Endothelial cell of umbilical vein (primary cell): ENCODE measurements around the gene HOXA9. TPM values are rescaled to one million over a fixed set of nuclear protein-coding genes. Genes with fewer than 3 reads are reported as not detected.
A peak's percentile ranks its signal among the peaks of the same experiment; 100 is the strongest.

Experiments used
- BruUV-seq: library from RNA; stranded (reverse); fragments of 400-500 nt; replicated peaks from 2 replicates; lab custom pipeline; 2021; lab: Mats Ljungman, UMichigan
- CTCF ChIA-PET: fragments of 300-600, 350-600 bp; sonication (Branson Sonifier 250); formaldehyde crosslinking; loops from one replicate; lab custom pipeline; 2021; ENCODE audit warnings: antibody characterized with exemption, inconsistent platforms; lab: Charles Lee
- POLR2A ChIA-PET: fragments of 300-600, 350-600 bp; sonication (Branson Sonifier 250); formaldehyde crosslinking; loops from one replicate; lab custom pipeline; 2021; ENCODE audit warnings: antibody characterized with exemption, inconsistent platforms; lab: Charles Lee
- DNase-seq: peaks from one replicate; pipeline ENCODE4 v3.0.0-alpha.2; 2011; ENCODE audit warnings: low read depth, low spot score
- FAIRE-seq: peaks from 2 replicates; lab custom pipeline; 2011; peaks lifted over from hg19 to GRCh38; lab: Jason Lieb, UNC
- H2AFZ ChIP-seq: 2 replicates; pipeline ENCODE4 v1.6.0; 2012; ENCODE audit warnings: low read depth, low read length, control low read depth, inconsistent platforms
- H3K27ac ChIP-seq: 2 replicates; pipeline ENCODE4 v1.5.1; 2011; ENCODE audit warnings: low read depth, mild to moderate bottlenecking, control low read depth, low read length, moderate library complexity; ENCODE audit not compliant: insufficient read depth
- H3K27me3 ChIP-seq, 2 experiments: 2 replicates each; pipeline versions ENCODE4 v1.6.0 to v1.6.1; 2011; ENCODE audit warnings: low read length in 2 of 2, mixed read lengths in 1 of 2; ENCODE audit not compliant: control insufficient read depth in 2 of 2, insufficient read depth in 2 of 2
- H3K36me3 ChIP-seq, 2 experiments: 2 replicates in 1 of 2; 3 replicates in 1 of 2; pipeline ENCODE4 v1.5.1; 2011; ENCODE audit warnings: low read length in 2 of 2, mild to moderate bottlenecking in 1 of 2, moderate library complexity in 1 of 2; ENCODE audit not compliant: control insufficient read depth in 2 of 2, insufficient read depth in 2 of 2; ENCODE audit errors: extremely low read depth in 1 of 2
- H3K4me1 ChIP-seq: 3 replicates; pipeline ENCODE4 v1.5.1; 2011; ENCODE audit warnings: mild to moderate bottlenecking, low read length; ENCODE audit not compliant: control insufficient read depth, insufficient read depth; ENCODE audit errors: extremely low read depth
- H3K4me2 ChIP-seq: 2 replicates; pipeline ENCODE4 v1.6.1; 2011; ENCODE audit warnings: low read length, control low read depth, mixed read lengths; ENCODE audit not compliant: insufficient read depth
- H3K4me3 ChIP-seq, 3 experiments: fragments of 200-600 bp in 1 of 3; sonication (generic), shearing (Covaris generic) in 1 of 3; replicated peaks in 1 of 3; 2 replicates each; pipeline ENCODE4 v1.5.1; 2011 to 2016; ENCODE audit warnings: control low read depth in 3 of 3, low read length in 3 of 3, mild to moderate bottlenecking in 2 of 3, inconsistent platforms in 1 of 3, low read depth in 1 of 3, moderate library complexity in 1 of 3; ENCODE audit not compliant: insufficient read depth in 1 of 3
- H3K79me2 ChIP-seq: 2 replicates; pipeline ENCODE4 v1.6.0; 2012; ENCODE audit warnings: low read length, inconsistent platforms; ENCODE audit not compliant: control insufficient read depth, insufficient read depth
- H3K9ac ChIP-seq: replicated peaks from 2 replicates; pipeline ENCODE3; 2011; ENCODE audit warnings: low read length, control low read depth; ENCODE audit not compliant: insufficient read depth; ENCODE audit errors: extremely low read depth
- H3K9me1 ChIP-seq: replicated peaks from 3 replicates; pipeline ENCODE4 v1.6.0; 2011; ENCODE audit warnings: mild to moderate bottlenecking, low read length; ENCODE audit not compliant: control insufficient read depth, insufficient read depth; ENCODE audit errors: extremely low read depth
- H3K9me3 ChIP-seq: replicated peaks from 2 replicates; pipeline ENCODE4 v1.5.1; 2012; ENCODE audit warnings: low read length, inconsistent platforms; ENCODE audit not compliant: control insufficient read depth, insufficient read depth
- H4K20me1 ChIP-seq: replicated peaks from 2 replicates; pipeline ENCODE3; 2011; ENCODE audit warnings: mild to moderate bottlenecking, low read length; ENCODE audit not compliant: control insufficient read depth, insufficient read depth; ENCODE audit errors: extremely low read depth
- CTCF ChIP-seq, 2 donors: IDR thresholded peaks; 1 replicate in 1 of 2; 2 replicates in 1 of 2; pipeline ENCODE4 v1.5.1; 2011; ENCODE audit warnings: low read length in 2 of 2, mild to moderate bottlenecking in 2 of 2, moderate library complexity in 2 of 2, control low read depth in 1 of 2, inconsistent platforms in 1 of 2, low read depth in 1 of 2; ENCODE audit not compliant: insufficient read depth in 1 of 2; ENCODE audit errors: extremely low read depth in 1 of 2
- EZH2 ChIP-seq: IDR thresholded peaks from 2 replicates; pipeline ENCODE4 v1.6.1; 2012; ENCODE audit warnings: borderline replicate concordance, low read depth, mild to moderate bottlenecking, moderate library complexity, low read length, inconsistent platforms; ENCODE audit not compliant: severe bottlenecking
- FOS ChIP-seq: IDR thresholded peaks from 2 replicates; pipeline ENCODE4 v1.6.1; 2011; ENCODE audit warnings: mild to moderate bottlenecking, low read length, moderate library complexity, borderline replicate concordance; ENCODE audit not compliant: insufficient read depth
- GATA2 ChIP-seq: IDR thresholded peaks from 2 replicates; pipeline ENCODE4 v1.7.0; 2011; ENCODE audit warnings: low read depth, mild to moderate bottlenecking, moderate library complexity, mixed read lengths, low read length; ENCODE audit not compliant: insufficient read length, insufficient read depth
- JUN ChIP-seq: IDR thresholded peaks from 2 replicates; pipeline ENCODE4 v1.6.1; 2011; ENCODE audit warnings: borderline replicate concordance, low read depth; ENCODE audit not compliant: insufficient read length, insufficient read depth
- MAX ChIP-seq: IDR thresholded peaks from 2 replicates; pipeline ENCODE4 v1.6.1; 2011; ENCODE audit not compliant: insufficient read depth, insufficient read length
- MYC ChIP-seq: IDR thresholded peaks from one replicate; pipeline ENCODE4 v1.6.1; 2011; ENCODE audit warnings: mild to moderate bottlenecking, low read depth, low read length
- POLR2A ChIP-seq: IDR thresholded peaks from 2 replicates; pipeline ENCODE4 v1.6.1; 2012; ENCODE audit warnings: low read depth, mild to moderate bottlenecking, control low read depth, low read length
- POLR2AphosphoS5 ChIP-seq: IDR thresholded peaks from 2 replicates; pipeline ENCODE4 v1.6.1; 2012; ENCODE audit warnings: low read depth, mild to moderate bottlenecking, control low read depth, low read length, moderate library complexity; ENCODE audit not compliant: insufficient read depth
- dilution Hi-C: fragments of 300-500 bp; cut with MboI; formaldehyde crosslinking; loops from one replicate; pipeline ENCODE4 v1.15.0; 2019; ENCODE audit warnings: low sequenced_read_pairs; ENCODE audit not compliant: extremely low pct_ligation_motif_present
- intact Hi-C: fragments of 100-400 bp; cut with micrococcal nuclease; formaldehyde crosslinking; loops from one replicate; pipeline ENCODE4 v1.10.0; 2022
- polyA plus RNA-seq, 4 experiments: library from polyadenylated mRNA; depleted of rRNA in 3 of 4; stranded (reverse) in 3 of 4; unstranded in 1 of 4; fragments of >200 nt; gene quantifications; 2 replicates each; pipeline versions ENCODE4 v1.2.1 to v1.2.3, GENCODE V29; 2011 to 2012; ENCODE audit warnings: missing spikeins in 1 of 4
- total RNA-seq: library from RNA; stranded (reverse); gene quantifications from 2 replicates; pipeline ENCODE4 v1.2.3, GENCODE V29; 2021

The HOXA9 gene
- total and polyA plus RNA-seq, 2 donors (not counting 3 experiments of a cell fraction or from before 2014, with no cell fraction given), result 47.2 to 61.6 TPM

- H3K27me3 ChIP-seq, result no peaks in the 10 kb centered on the region
- peaks cover 73% of the 10 kb centered on the region for H3K4me1 ChIP-seq
- H3K4me2 ChIP-seq, result peak overlapping the region; percentile 78
- ChIA-PET CTCF (interaction anchor here (1.0 to 5.6 kb wide), 19 partner anchors 9 to 780 kb away, joined by 3 to 83 read pairs (median 5); partner anchors contain the start of genes HOXA4 and HOXA9), POLR2A (interaction anchor here (1.0 to 2.6 kb wide), 7 partner anchors 9 to 467 kb away, joined by 3 to 8 read pairs (median 3); partner anchors contain the start of gene HOXA9)
- H3K9ac ChIP-seq, result peak overlapping the region; percentile 78
- H3K4me3 ChIP-seq, result peak overlapping the region; percentile 54 to 85 (median 55)
- FAIRE-seq (no peak), DNase-seq (no peak)
- BruUV-seq, result no TSS peak
- no peaks in the 10 kb centered on the region for H4K20me1 ChIP-seq
- TF ChIP-seq POLR2AphosphoS5 (no peak), MAX (no peak), MYC (no peak), FOS (no peak), CTCF (IDR thresholded peaks at IDR 0.05; ENCODE audit: extremely low read depth in 1 of 2, insufficient read depth in 1 of 2, low read depth in 1 of 2, low read length in 2 of 2) (no peak), GATA2 (no peak), POLR2A (no peak), JUN (no peak), EZH2 (no peak)
- intact Hi-C loops, result loop anchor here (2.0 kb wide), 1 partner anchor 15 kb away; the partner anchor contains the start of gene HOXA9
- dilution Hi-C loops, result loop anchor here (25.0 kb wide), 1 partner anchor 963 kb away; no protein-coding TSS in a partner anchor
- H2AFZ ChIP-seq, result no peak overlapping the region
- H3K9me1 ChIP-seq, result no peaks in the 10 kb centered on the region
- peaks cover 98% of the 10 kb centered on the region for H3K79me2 ChIP-seq
- H3K9me3 ChIP-seq, result no peaks in the 10 kb centered on the region
- peak overlapping the region; percentile 67 for H3K27ac ChIP-seq
- peaks cover 0 to 8% of the 10 kb centered on the region in 2 experiments for H3K36me3 ChIP-seq
These were observed 15.3 kb downstream of the HOXA9 start for GRCh38 chr7:27149842-27150567.
